HCT116 (cell line): Measurements from ENCODE around the gene CAPN15. TPM values are rescaled to one million over a fixed set of nuclear protein-coding genes. Genes with fewer than 3 reads are reported as not detected.

Experiments used
- ATAC-seq: fragments of 200-7000 bp; cut with Tn5 transposase; 2 replicates; pipeline ENCODE4 v1.9.1; 2020; ENCODE audit warnings: mild to moderate bottlenecking, moderate library complexity
- BruUV-seq: library from RNA; stranded (reverse); fragments of 400-500 nt; replicated peaks from 2 replicates; lab custom pipeline; 2021; lab: Mats Ljungman, UMichigan
- CTCF ChIA-PET: fragments of 300-600 bp; sonication (Branson Sonifier 250); formaldehyde crosslinking; loops from one replicate; lab custom pipeline; 2021; ENCODE audit warnings: antibody characterized with exemption; lab: Charles Lee
- POLR2A ChIA-PET: fragments of 300-600, 350-600 bp; sonication (Branson Sonifier 250); formaldehyde crosslinking; loops from one replicate; lab custom pipeline; 2021; ENCODE audit warnings: antibody characterized with exemption; lab: Charles Lee
- RAD21 ChIA-PET, 2 experiments: fragments of 300-600 bp; sonication (Branson Sonifier 250); formaldehyde crosslinking; loops; one replicate each; lab custom pipeline; 2023; ENCODE audit warnings: low total read pairs in 2 of 2; ENCODE audit not compliant: uncharacterized antibody in 2 of 2, unreplicated experiment in 2 of 2, low non-redundant PET in 1 of 2; lab: Charles Lee
- DNase-seq: peaks from one replicate; pipeline ENCODE4 v3.0.0-alpha.2; 2010; ENCODE audit warnings: low read depth, low spot score
- H2AFZ ChIP-seq: fragments of 200-600 bp; shearing (Covaris generic), sonication (generic); 2 replicates; pipeline ENCODE4 v1.6.1; 2017; ENCODE audit warnings: low read depth, mixed run types, mixed read lengths, antibody characterized with exemption, low read length; ENCODE audit not compliant: poor library complexity, severe bottlenecking
- H3K27ac ChIP-seq: 2 replicates; pipeline ENCODE4 v1.5.1; 2012; ENCODE audit warnings: low read depth, low read length
- H3K27me3 ChIP-seq: fragments of 200-600 bp; sonication (generic); 2 replicates; pipeline ENCODE4 v1.6.1; 2016; ENCODE audit warnings: mixed run types, low read length, mixed read lengths; ENCODE audit not compliant: insufficient read depth
- H3K36me3 ChIP-seq, 2 experiments: fragments of 200-500 bp in 1 of 2; fragments of 200-600 bp in 1 of 2; sonication (Bioruptor generic) in 1 of 2; sonication (generic) in 1 of 2; 2 replicates each; pipeline versions ENCODE4 v1.5.1 to v1.6.1; 2014 to 2016; ENCODE audit warnings: low read length in 2 of 2, inconsistent platforms in 1 of 2, mixed read lengths in 1 of 2, mixed run types in 1 of 2; ENCODE audit not compliant: insufficient read depth in 2 of 2, control insufficient read depth in 1 of 2
- H3K4me1 ChIP-seq, 2 experiments: fragments of 200-600 bp in 1 of 2; sonication (generic) in 1 of 2; 2 replicates each; pipeline versions ENCODE4 v1.5.1 to v1.6.1; 2012 to 2017; ENCODE audit warnings: low read length in 2 of 2, inconsistent platforms in 1 of 2, mild to moderate bottlenecking in 1 of 2, mixed read lengths in 1 of 2, mixed run types in 1 of 2, moderate library complexity in 1 of 2; ENCODE audit not compliant: insufficient read depth in 2 of 2, control insufficient read depth in 1 of 2
- H3K4me2 ChIP-seq: fragments of 200-600 bp; sonication (generic); 2 replicates; pipeline ENCODE4 v1.6.1; 2017; ENCODE audit warnings: mixed run types, low read length, mixed read lengths
- H3K4me3 ChIP-seq, 2 experiments: fragments of 200-600 bp in 1 of 2; sonication (generic) in 1 of 2; replicated peaks in 1 of 2; 2 replicates each; pipeline ENCODE4 v1.5.1; 2011 to 2016; ENCODE audit warnings: low read length in 2 of 2, control low read depth in 1 of 2, low read depth in 1 of 2, mild to moderate bottlenecking in 1 of 2, mixed read lengths in 1 of 2, mixed run types in 1 of 2
- H3K79me2 ChIP-seq: fragments of 200-600 bp; sonication (generic); 2 replicates; pipeline ENCODE4 v1.6.1; 2017; ENCODE audit warnings: mild to moderate bottlenecking, mixed run types, low read length, moderate library complexity, mixed read lengths; ENCODE audit not compliant: insufficient read depth
- H3K9ac ChIP-seq: fragments of 200-600 bp; sonication (generic); 2 replicates; pipeline ENCODE4 v1.6.1; 2016; ENCODE audit warnings: low read length, mixed read lengths
- H3K9me2 ChIP-seq: fragments of 200-600 bp; sonication (generic), shearing (Covaris generic); 2 replicates; pipeline ENCODE4 v1.6.1; 2017; ENCODE audit warnings: mixed run types, mild to moderate bottlenecking, moderate library complexity; ENCODE audit not compliant: insufficient read depth
- H3K9me3 ChIP-seq, 2 experiments: fragments of 200-500 bp in 1 of 2; fragments of 200-600 bp in 1 of 2; sonication (Bioruptor generic) in 1 of 2; sonication (generic) in 1 of 2; 2 replicates each; pipeline ENCODE4 v1.6.1; 2014 to 2017; ENCODE audit warnings: low read length in 2 of 2, mixed read lengths in 2 of 2, inconsistent platforms in 1 of 2, low read depth in 1 of 2, mild to moderate bottlenecking in 1 of 2, mixed run types in 1 of 2, moderate library complexity in 1 of 2; ENCODE audit not compliant: control insufficient read depth in 1 of 2, insufficient read depth in 1 of 2
- H4K20me1 ChIP-seq: fragments of 200-600 bp; sonication (generic), shearing (Covaris generic); 2 replicates; pipeline ENCODE4 v1.6.1; 2017; ENCODE audit warnings: mixed run types, mild to moderate bottlenecking, moderate library complexity; ENCODE audit not compliant: insufficient read depth
- CEBPB ChIP-seq: IDR thresholded peaks from 2 replicates; pipeline ENCODE4 v1.6.1; 2012; ENCODE audit warnings: low read depth
- EGR1 ChIP-seq: IDR thresholded peaks from 2 replicates; pipeline ENCODE4 v1.6.1; 2012; ENCODE audit warnings: low read depth
- EZH2phosphoT487 ChIP-seq: fragments of 200-600 bp; IDR thresholded peaks from 2 replicates; pipeline ENCODE4 v1.6.1; 2018; ENCODE audit warnings: antibody characterized with exemption, borderline replicate concordance
- POLR2AphosphoS5 ChIP-seq: IDR thresholded peaks from 2 replicates; pipeline ENCODE4 v1.6.1; 2011; ENCODE audit warnings: mild to moderate bottlenecking, low read depth, low read length, moderate library complexity
- RAD21 ChIP-seq: IDR thresholded peaks from 2 replicates; pipeline ENCODE4 v1.6.1; 2012; ENCODE audit warnings: low read depth, mild to moderate bottlenecking
- intact Hi-C: fragments of 100-400 bp; cut with micrococcal nuclease; formaldehyde crosslinking; loops from 2 replicates; pipeline ENCODE4 v1.10.0; 2022
- total RNA-seq: library from RNA; stranded (reverse); gene quantifications from one replicate; pipeline ENCODE4 v1.2.1, GENCODE V29; 2021; ENCODE audit not compliant: unreplicated experiment
- TF ChIP-seq, protein P1 (sequence below): IDR thresholded peaks from 2 replicates; pipeline ENCODE4 v1.6.1; 2011; ENCODE audit warnings: mild to moderate bottlenecking, low read length, moderate library complexity; ENCODE audit not compliant: insufficient replicate concordance; ENCODE audit errors: extremely low read depth

Gene CAPN15
- total RNA-seq, 1 experiment from 2014 or later = 39.0 TPM

- RAD21 ChIA-PET = no interaction called here
- intact Hi-C loops = no loop called here
Observed at GRCh38 chr16:557463-558297, 30.2 kb downstream of the CAPN15 start.

More at GRCh38 chr16:557463-558297, 30.2 kb downstream of the CAPN15 start:
- CTCF ChIA-PET = no interaction called here
- no peak for DNase-seq
- Histone ChIP-seq H4K20me1 (no peaks in the 10 kb centered on the region), H3K27ac (no peak overlapping the region), H3K79me2 (no peaks in the 10 kb centered on the region), H3K4me2 (no peak overlapping the region), H3K4me1 (no peaks in the 10 kb centered on the region), H3K9ac (no peak overlapping the region), H3K9me2 (no peaks in the 10 kb centered on the region), H3K4me3 (no peak overlapping the region)
- ATAC-seq = no peak
- BruUV-seq = no TSS peak
- TF ChIP-seq RAD21 = no peak
- no peak for TF ChIP-seq EGR1
- TF ChIP-seq, protein P1, sequence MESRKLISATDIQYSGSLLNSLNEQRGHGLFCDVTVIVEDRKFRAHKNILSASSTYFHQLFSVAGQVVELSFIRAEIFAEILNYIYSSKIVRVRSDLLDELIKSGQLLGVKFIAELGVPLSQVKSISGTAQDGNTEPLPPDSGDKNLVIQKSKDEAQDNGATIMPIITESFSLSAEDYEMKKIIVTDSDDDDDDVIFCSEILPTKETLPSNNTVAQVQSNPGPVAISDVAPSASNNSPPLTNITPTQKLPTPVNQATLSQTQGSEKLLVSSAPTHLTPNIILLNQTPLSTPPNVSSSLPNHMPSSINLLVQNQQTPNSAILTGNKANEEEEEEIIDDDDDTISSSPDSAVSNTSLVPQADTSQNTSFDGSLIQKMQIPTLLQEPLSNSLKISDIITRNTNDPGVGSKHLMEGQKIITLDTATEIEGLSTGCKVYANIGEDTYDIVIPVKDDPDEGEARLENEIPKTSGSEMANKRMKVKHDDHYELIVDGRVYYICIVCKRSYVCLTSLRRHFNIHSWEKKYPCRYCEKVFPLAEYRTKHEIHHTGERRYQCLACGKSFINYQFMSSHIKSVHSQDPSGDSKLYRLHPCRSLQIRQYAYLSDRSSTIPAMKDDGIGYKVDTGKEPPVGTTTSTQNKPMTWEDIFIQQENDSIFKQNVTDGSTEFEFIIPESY = no peak
- TF ChIP-seq POLR2AphosphoS5 = no peak
- TF ChIP-seq EZH2phosphoT487 = no peak
- TF ChIP-seq CEBPB = no peak
- TF ChIP-seq, all 23 proteins: peak for 0
- Histone ChIP-seq H3K27me3 (no peaks in the 10 kb centered on the region), H3K36me3 (no peaks in the 10 kb centered on the region), H3K9me3 (no peaks in the 10 kb centered on the region), H2AFZ (no peak overlapping the region)
- POLR2A ChIA-PET = no interaction called here
